IMR-90 (cell line): ENCODE measurements around the gene CXCR6.

Source experiments
- CEBPB ChIP-seq: IDR thresholded peaks from 2 replicates; pipeline ENCODE4 v1.6.1; 2012; ENCODE audit warnings: low read depth, low read length, improper control_type of control experiment
- CHD1 ChIP-seq: IDR thresholded peaks from 2 replicates; pipeline ENCODE4 v1.6.1; 2012; ENCODE audit warnings: low read depth, low read length, improper control_type of control experiment
- CTCF ChIP-seq: conservative IDR thresholded peaks from 2 replicates; pipeline ENCODE4 v1.5.1; 2012; ENCODE audit warnings: mild to moderate bottlenecking, low read depth, low read length, improper control_type of control experiment
- FOS ChIP-seq: fragments of 150-350 bp; IDR thresholded peaks from 2 replicates; pipeline ENCODE4 v1.6.1; 2016; ENCODE audit warnings: low read depth, low read length
- POLR2A ChIP-seq: IDR thresholded peaks from 2 replicates; pipeline ENCODE4 v1.6.1; 2012; ENCODE audit warnings: mild to moderate bottlenecking, low read depth, low read length
- RAD21 ChIP-seq: IDR thresholded peaks from 2 replicates; pipeline ENCODE4 v1.6.1; 2012; ENCODE audit warnings: low read length, improper control_type of control experiment
- RCOR1 ChIP-seq: IDR thresholded peaks from 2 replicates; pipeline ENCODE4 v1.6.1; 2012; ENCODE audit warnings: mild to moderate bottlenecking, low read length, improper control_type of control experiment; ENCODE audit not compliant: insufficient replicate concordance
- RFX5 ChIP-seq: IDR thresholded peaks from 2 replicates; pipeline ENCODE4 v1.8.0; 2012; ENCODE audit warnings: low read depth, mild to moderate bottlenecking, low read length, moderate library complexity

GRCh38 chr3:45910892-45911291 lies 32.4 kb upstream of the CXCR6 start:
- TF ChIP-seq RFX5 = no peak
- TF ChIP-seq CTCF = no peak
- no peak for TF ChIP-seq CEBPB
- no peak for TF ChIP-seq RCOR1
- TF ChIP-seq RAD21 = no peak
- no peak for TF ChIP-seq POLR2A
- TF ChIP-seq FOS = no peak
- no peak for TF ChIP-seq CHD1
